Suprapubic skin (tissue), 4 donors: ENCODE results near the gene SP140L. TPM values are rescaled to one million over a fixed set of nuclear protein-coding genes. Genes with fewer than 3 reads are reported as not detected.
"Not testable (repeated sequence)": the region's sequence is repeated elsewhere in the genome, so short reads cannot be mapped to it uniquely, and the experiment has no call there.

Experiments
- DNase-seq, 2 donors: peaks; one replicate each; pipeline ENCODE4 v3.0.0-alpha.2; 2019; ENCODE audit warnings: low spot score in 2 of 2
- H3K27ac ChIP-seq: fragments of 200-600 bp; sonication (generic); one replicate; pipeline ENCODE4 v1.5.1; 2019
- H3K27me3 ChIP-seq: fragments of 200-600 bp; sonication (generic); one replicate; pipeline ENCODE4 v1.5.1; 2019
- H3K36me3 ChIP-seq: fragments of 200-600 bp; sonication (generic); one replicate; pipeline ENCODE4 v1.5.1; 2019
- H3K4me1 ChIP-seq: fragments of 200-600 bp; sonication (generic); one replicate; pipeline ENCODE4 v1.5.1; 2019
- H3K4me3 ChIP-seq: fragments of 200-600 bp; sonication (generic); one replicate; pipeline ENCODE4 v1.5.1; 2019; ENCODE audit warnings: mild to moderate bottlenecking
- H3K9me3 ChIP-seq: fragments of 200-600 bp; sonication (generic); one replicate; pipeline ENCODE4 v1.5.1; 2019
- EP300 ChIP-seq: sonication (generic); formaldehyde crosslinking; IDR thresholded peaks from one replicate; pipeline ENCODE4 v1.6.1; 2017; ENCODE audit warnings: antibody characterized with exemption
- POLR2A ChIP-seq, 2 donors: fragments of 450-650 bp; IDR thresholded peaks; one replicate each; pipeline ENCODE4 v1.6.1; 2017; ENCODE audit warnings: antibody characterized with exemption in 2 of 2, mild to moderate bottlenecking in 2 of 2, moderate library complexity in 2 of 2
- POLR2AphosphoS5 ChIP-seq, 3 donors: sonication (generic); formaldehyde crosslinking; IDR thresholded peaks; one replicate each; pipeline ENCODE4 v1.6.1; 2017; ENCODE audit warnings: antibody characterized with exemption in 3 of 3
- WGBS: methylation state at CpG from one replicate; pipeline ENCODE4 v1.1.5; 2018; 5-methylcytosine and 5-hydroxymethylcytosine counted together
- total RNA-seq, 4 donors: library from RNA; depleted of rRNA; stranded (reverse); fragments of >200 nt; gene quantifications; one replicate each; pipeline ENCODE4 v1.1.0, GENCODE V29; 2016
- TF ChIP-seq, protein P1 (sequence below), 2 donors: fragments of 200-600 bp in 1 of 2; fragments of 450-650 bp in 1 of 2; sonication (generic) in 1 of 2; IDR thresholded peaks; one replicate each; pipeline ENCODE4 v1.5.1; 2016 to 2019; ENCODE audit warnings: antibody characterized with exemption in 2 of 2, mild to moderate bottlenecking in 1 of 2, moderate library complexity in 1 of 2

The SP140L gene
- total RNA-seq, 4 donors from 2014 or later: 0.98 to 6.3 (median 2.5) TPM

DNA sequence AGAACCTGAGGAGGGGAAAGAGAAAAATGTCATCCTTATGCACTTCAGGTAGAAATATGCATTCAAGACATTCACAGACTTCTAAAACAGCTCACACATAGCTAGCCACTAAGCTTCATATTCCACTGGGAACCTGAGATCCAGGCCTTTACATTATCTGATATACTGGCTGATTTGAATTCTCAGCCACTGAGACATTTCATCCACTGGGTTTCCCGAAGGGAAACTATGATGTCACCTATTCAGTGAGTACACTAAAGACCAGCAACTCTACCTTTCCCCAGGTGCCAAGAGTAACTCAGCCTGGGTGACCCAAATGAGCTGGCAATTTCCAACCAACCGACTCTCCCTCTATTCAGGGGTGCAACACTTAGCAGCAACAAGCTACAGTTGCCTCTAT is 67.3 kb downstream of the SP140L start:
- Histone ChIP-seq H3K4me3 (no peak overlapping the region), H3K27me3 (no peaks in the 10 kb centered on the region), H3K27ac (no peak overlapping the region), H3K36me3 (peaks cover 37% of the 10 kb centered on the region), H3K4me1 (no peaks in the 10 kb centered on the region), H3K9me3 (no peaks in the 10 kb centered on the region)
- TF ChIP-seq POLR2AphosphoS5 (IDR thresholded peaks at IDR 0.05): no peak
- TF ChIP-seq, protein P1, sequence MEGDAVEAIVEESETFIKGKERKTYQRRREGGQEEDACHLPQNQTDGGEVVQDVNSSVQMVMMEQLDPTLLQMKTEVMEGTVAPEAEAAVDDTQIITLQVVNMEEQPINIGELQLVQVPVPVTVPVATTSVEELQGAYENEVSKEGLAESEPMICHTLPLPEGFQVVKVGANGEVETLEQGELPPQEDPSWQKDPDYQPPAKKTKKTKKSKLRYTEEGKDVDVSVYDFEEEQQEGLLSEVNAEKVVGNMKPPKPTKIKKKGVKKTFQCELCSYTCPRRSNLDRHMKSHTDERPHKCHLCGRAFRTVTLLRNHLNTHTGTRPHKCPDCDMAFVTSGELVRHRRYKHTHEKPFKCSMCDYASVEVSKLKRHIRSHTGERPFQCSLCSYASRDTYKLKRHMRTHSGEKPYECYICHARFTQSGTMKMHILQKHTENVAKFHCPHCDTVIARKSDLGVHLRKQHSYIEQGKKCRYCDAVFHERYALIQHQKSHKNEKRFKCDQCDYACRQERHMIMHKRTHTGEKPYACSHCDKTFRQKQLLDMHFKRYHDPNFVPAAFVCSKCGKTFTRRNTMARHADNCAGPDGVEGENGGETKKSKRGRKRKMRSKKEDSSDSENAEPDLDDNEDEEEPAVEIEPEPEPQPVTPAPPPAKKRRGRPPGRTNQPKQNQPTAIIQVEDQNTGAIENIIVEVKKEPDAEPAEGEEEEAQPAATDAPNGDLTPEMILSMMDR (IDR thresholded peaks at IDR 0.05): no peak
- no peak for TF ChIP-seq POLR2A (IDR thresholded peaks at IDR 0.05)
- TF ChIP-seq EP300: no peak
- WGBS: 85% methylated on average over 2 of the region's 2 CpGs
- DNase-seq: no peak

DNA sequence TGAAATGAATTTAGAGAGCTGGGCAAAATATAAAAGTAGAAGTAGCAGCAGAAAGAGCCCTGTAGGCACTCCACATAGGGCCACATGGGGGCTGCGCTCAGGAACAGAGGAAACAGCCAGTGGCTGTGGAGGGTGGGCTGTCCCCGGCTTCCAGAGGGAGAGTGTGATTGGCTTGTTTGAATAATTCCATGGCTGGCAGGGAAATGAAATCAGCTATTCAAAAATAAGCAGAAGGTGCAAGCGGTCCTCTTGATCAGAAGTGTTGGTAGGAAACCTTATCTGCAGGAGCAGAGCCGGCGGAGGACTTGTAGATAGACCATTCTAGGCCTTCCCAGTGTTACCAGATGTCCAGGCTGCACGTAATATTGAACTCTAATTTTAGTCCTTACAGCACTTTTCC is 71.7 kb downstream of the SP140L start:
- H3K9me3 ChIP-seq, DNase-seq, H3K27ac ChIP-seq, H3K4me3 ChIP-seq, H3K4me1 ChIP-seq, H3K27me3 ChIP-seq: not testable (repeated sequence)
- WGBS: 93% methylated on average over 6 of the region's 6 CpGs
- peaks cover 24% of the 10 kb centered on the region for H3K36me3 ChIP-seq

DNA sequence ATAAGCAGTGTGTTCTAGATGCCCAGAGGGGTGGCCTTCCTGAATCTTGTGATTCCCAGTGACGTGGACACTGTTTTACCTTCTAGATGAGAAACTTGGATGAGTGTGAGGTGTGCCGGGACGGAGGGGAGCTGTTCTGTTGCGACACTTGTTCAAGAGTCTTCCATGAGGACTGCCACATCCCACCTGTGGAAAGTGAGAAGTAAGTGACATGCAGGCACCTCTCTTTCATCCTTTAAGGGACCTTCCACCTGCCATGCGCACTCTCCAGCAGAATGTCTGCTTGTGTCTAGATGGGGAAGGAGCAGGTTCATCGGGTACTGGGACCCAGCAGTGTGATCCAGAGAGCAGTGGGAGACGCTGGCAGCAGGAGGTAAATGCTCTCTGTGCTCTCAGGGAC is 73.0 kb downstream of the SP140L start:
- no peak for TF ChIP-seq POLR2A (IDR thresholded peaks at IDR 0.05)
- TF ChIP-seq POLR2AphosphoS5 (IDR thresholded peaks at IDR 0.05): no peak
- TF ChIP-seq, protein P1 (IDR thresholded peaks at IDR 0.05): no peak
- no peak for TF ChIP-seq EP300

DNA sequence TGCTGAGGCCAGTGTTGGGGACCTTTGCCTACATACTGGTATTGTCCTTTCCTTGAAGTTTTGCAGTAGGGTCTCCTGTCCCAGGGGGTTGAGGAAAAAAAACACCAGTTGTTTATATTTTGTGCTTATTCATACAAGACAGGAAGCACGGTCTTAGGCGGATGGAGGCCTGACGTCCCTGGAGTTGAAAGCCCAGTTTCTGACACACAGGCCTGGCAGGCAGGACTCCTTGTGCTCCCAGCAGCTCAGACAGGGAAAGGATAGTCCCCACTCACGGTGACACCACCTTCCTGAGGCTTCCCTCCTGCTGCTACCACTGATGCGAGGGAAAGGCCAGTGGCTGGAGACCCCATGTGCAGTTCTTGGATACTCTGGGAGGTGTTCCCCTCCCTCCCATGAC is 73.5 kb downstream of the SP140L start:
- WGBS: 63% methylated on average over 5 of the region's 5 CpGs
- Histone ChIP-seq H3K36me3 (peaks cover 20% of the 10 kb centered on the region), H3K4me3 (no peak overlapping the region), H3K27ac (no peak overlapping the region), H3K9me3 (no peaks in the 10 kb centered on the region), H3K4me1 (no peaks in the 10 kb centered on the region), H3K27me3 (no peaks in the 10 kb centered on the region)
- DNase-seq: no peak
- TF ChIP-seq POLR2AphosphoS5 (IDR thresholded peaks at IDR 0.05) (no peak), POLR2A (IDR thresholded peaks at IDR 0.05) (no peak), EP300 (no peak)
- TF ChIP-seq, protein P1 (IDR thresholded peaks at IDR 0.05): no peak

More for the DNA sequence above, 73.0 kb downstream of the SP140L start:
- no peaks in the 10 kb centered on the region for H3K27me3 ChIP-seq
- 89% methylated on average over 7 of the region's 7 CpGs for WGBS
- DNase-seq: no peak
- H3K27ac ChIP-seq: no peak overlapping the region
- H3K9me3 ChIP-seq: no peaks in the 10 kb centered on the region
- H3K36me3 ChIP-seq: peaks cover 20% of the 10 kb centered on the region
- H3K4me1 ChIP-seq: no peaks in the 10 kb centered on the region
- H3K4me3 ChIP-seq: no peak overlapping the region

DNA sequence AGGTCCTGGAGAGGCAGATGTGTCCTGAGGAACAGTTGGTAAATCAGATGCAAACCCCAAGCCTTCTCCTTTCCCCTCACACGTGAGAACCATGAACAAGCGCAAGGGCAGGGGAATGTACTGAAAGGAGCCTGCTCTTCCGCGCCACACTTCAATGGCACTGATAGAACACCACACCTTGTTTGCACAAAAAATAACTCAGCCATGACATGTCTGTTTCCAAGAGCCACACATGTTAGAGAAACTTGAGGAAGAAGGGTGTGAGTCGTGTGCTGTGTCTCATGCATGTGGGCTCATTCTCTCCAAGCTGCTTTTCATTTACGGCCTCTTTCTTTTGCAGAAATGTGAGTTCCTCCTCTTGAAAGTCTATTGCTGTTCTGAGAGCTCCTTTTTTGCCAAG is 74.0 kb downstream of the SP140L start:
- whole genome bisulfite sequencing: no CpG with 5 or more reads among the region's 6 CpGs
- H3K4me3 ChIP-seq, H3K27ac ChIP-seq, H3K4me1 ChIP-seq, H3K27me3 ChIP-seq, H3K9me3 ChIP-seq, DNase-seq: not testable (repeated sequence)
- H3K36me3 ChIP-seq: peaks cover 18% of the 10 kb centered on the region

DNA sequence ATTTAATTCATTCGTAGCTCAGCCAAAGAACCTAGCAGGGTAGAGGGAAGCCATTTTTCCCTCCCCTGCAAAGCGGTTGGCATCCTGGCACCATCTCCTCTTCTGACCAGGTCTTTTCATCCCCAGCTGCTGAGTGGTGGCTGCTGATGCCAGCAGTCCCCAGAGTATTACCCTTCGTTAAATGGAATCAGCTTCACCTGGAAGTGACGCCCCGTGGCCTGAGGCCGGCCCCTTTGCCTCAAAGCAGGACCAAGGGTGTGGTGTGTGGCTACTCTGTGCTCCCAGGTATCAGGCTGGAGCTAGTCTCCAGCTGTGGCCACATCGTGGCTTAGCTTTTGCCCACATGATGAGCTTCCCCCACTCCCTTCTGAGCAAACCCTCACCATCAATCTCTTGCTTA is 76.8 kb downstream of the SP140L start:
- no peaks in the 10 kb centered on the region for H3K9me3 ChIP-seq
- TF ChIP-seq POLR2AphosphoS5 (IDR thresholded peaks at IDR 0.05) (no peak), EP300 (no peak), POLR2A (IDR thresholded peaks at IDR 0.05) (no peak)
- H3K27ac ChIP-seq: no peak overlapping the region
- H3K36me3 ChIP-seq: peaks cover 17% of the 10 kb centered on the region
- H3K27me3 ChIP-seq: no peaks in the 10 kb centered on the region
- no peak overlapping the region for H3K4me3 ChIP-seq
- no peak for DNase-seq
- WGBS: 86% methylated on average over 6 of the region's 7 CpGs
- peaks cover 4% of the 10 kb centered on the region for H3K4me1 ChIP-seq

DNA sequence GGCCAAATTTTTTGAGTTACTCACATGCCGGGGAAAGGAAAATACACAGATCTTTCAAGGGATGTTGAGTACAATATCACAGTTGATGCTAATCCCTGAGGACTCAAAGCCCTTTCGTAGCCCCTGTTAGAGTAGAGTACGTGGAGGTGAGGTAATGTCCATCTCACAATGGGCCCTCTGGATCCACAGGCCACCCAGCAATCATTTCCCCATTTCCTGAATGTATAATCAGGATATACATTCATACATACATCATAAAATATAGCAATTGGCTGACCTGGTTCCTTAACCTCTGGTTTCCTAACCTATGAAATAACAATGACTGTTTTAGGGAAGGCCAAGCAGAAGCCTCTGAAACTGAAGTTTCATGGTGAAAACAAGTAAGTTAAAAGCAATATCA is 78.8 kb downstream of the SP140L start:
- Histone ChIP-seq H3K27me3 (no peaks in the 10 kb centered on the region), H3K36me3 (peaks cover 9% of the 10 kb centered on the region), H3K4me3 (no peak overlapping the region), H3K27ac (no peak overlapping the region), H3K9me3 (no peaks in the 10 kb centered on the region), H3K4me1 (peaks cover 16% of the 10 kb centered on the region)
- TF ChIP-seq EP300 (no peak), POLR2A (IDR thresholded peaks at IDR 0.05) (no peak), POLR2AphosphoS5 (IDR thresholded peaks at IDR 0.05) (no peak)
- TF ChIP-seq, protein P1 (IDR thresholded peaks at IDR 0.05): no peak
- DNase-seq: no peak
- WGBS: 89% methylated on average over 3 of the region's 3 CpGs
